Upper lobe of left lung (tissue), 4 donors: ENCODE measurements around the gene PDE9A.

Source experiments
- EP300 ChIP-seq, 4 donors: sonication (generic); formaldehyde crosslinking; IDR thresholded peaks; one replicate each; pipeline ENCODE4 v1.5.1; 2017; ENCODE audit warnings: antibody characterized with exemption in 4 of 4, control low read depth in 2 of 4
- POLR2A ChIP-seq, 4 donors: fragments of 450-650 bp; IDR thresholded peaks; one replicate each; pipeline ENCODE4 v1.5.1; 2016 to 2017; ENCODE audit warnings: antibody characterized with exemption in 4 of 4, mild to moderate bottlenecking in 2 of 4
- POLR2AphosphoS5 ChIP-seq, 2 donors: sonication (generic); formaldehyde crosslinking; IDR thresholded peaks; one replicate each; pipeline ENCODE4 v1.5.1; 2017; ENCODE audit warnings: antibody characterized with exemption in 2 of 2
- TF ChIP-seq, protein P1 (sequence below), 6 experiments: fragments of 450-650 bp in 4 of 6; fragments of 200-600 bp in 2 of 6; sonication (generic) in 2 of 6; IDR thresholded peaks; one replicate each; pipeline ENCODE4 v1.5.1; 2016 to 2019; ENCODE audit warnings: antibody characterized with exemption in 6 of 6

DNA sequence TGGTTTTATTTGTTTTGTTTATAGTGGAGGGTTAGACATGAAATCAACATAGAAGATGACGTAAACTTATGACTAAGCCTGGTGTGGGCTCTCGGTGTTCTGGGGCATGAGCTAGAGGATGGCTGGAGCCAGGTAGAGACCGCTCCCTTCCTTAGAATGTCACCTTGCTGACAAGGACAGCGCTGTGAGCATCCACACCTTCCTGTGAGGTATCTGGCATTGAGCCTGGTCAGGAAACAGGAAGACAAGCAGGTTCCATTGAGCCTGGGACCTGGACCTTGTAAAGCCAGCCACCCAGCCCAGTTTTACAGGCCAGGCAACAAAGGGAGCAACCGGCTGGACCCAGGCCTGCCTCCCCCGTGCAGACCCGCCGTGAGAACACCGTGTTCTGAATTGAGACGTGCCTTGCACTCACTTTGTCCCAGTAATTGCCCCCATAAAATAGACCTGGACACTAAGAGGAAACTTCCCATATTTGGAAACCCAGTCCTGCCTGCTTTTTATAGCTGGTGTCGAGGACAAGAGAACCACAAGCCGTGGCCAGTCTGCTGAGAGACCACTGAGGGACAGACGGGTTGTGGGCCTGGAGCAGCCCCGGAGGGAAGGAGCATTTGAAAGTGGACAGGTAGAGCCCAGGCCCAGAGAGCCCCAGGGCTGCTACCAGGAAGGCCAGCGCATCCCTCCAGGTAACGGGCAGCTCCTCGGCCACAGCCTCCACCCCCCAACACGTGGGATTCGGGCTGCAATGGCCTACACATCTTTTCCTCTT, 78.0 kb downstream of the PDE9A start:
- TF ChIP-seq, protein P1, sequence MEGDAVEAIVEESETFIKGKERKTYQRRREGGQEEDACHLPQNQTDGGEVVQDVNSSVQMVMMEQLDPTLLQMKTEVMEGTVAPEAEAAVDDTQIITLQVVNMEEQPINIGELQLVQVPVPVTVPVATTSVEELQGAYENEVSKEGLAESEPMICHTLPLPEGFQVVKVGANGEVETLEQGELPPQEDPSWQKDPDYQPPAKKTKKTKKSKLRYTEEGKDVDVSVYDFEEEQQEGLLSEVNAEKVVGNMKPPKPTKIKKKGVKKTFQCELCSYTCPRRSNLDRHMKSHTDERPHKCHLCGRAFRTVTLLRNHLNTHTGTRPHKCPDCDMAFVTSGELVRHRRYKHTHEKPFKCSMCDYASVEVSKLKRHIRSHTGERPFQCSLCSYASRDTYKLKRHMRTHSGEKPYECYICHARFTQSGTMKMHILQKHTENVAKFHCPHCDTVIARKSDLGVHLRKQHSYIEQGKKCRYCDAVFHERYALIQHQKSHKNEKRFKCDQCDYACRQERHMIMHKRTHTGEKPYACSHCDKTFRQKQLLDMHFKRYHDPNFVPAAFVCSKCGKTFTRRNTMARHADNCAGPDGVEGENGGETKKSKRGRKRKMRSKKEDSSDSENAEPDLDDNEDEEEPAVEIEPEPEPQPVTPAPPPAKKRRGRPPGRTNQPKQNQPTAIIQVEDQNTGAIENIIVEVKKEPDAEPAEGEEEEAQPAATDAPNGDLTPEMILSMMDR (IDR thresholded peaks at IDR 0.05): no peak
- TF ChIP-seq POLR2A (IDR thresholded peaks at IDR 0.05) (no peak), POLR2AphosphoS5 (IDR thresholded peaks at IDR 0.05) (no peak), EP300 (IDR thresholded peaks at IDR 0.05) (no peak)
